GM12872 (cell line): ENCODE data around the gene HSFX4.

Experiments
- TF ChIP-seq, protein P1 (sequence below): IDR thresholded peaks from 3 replicates; pipeline ENCODE4 v1.5.1; 2011; ENCODE audit warnings: low read depth, mild to moderate bottlenecking, low read length, moderate library complexity; ENCODE audit not compliant: insufficient read depth

HSFX4 gene

DNA sequence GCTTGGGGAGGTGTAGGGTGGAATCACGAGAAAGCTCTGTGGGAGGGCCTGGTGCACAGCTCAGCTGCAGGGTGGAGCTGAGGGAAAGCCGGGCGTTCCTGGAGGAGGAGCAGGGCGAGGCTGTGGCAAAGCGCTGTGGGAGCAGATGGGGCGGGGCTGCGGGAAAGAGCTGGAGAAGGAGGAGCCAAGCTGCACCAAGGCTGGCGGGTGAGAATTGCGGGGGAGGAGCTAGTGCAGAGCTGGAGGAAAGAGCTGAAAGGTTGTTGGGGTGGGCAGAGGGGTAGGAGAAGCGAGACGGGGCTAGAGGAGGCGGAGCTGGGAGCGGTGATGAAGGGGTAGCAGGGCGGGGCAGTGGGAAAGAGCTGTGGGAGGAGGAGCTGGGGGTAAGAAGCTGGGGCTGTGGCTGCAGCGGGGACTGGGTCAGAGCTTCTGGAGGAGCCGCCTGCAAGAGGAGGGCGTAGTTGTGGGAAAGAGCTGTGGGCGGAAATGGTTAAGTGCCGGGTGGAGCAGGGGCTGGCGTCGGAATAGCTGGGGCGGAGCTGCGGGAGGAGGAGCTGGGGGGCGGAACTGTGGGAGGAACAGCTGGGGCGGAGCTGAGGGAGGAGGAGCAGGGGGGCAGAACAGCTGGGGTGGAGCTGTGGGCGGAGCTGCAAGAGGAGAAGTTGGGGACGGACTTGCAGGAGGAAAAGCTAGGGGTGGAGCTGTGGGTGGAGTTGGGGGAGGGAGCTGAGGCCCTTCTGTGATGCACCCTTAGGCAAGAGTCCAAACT, 10.7 kb downstream of the HSFX4 start:
- TF ChIP-seq, protein P1, sequence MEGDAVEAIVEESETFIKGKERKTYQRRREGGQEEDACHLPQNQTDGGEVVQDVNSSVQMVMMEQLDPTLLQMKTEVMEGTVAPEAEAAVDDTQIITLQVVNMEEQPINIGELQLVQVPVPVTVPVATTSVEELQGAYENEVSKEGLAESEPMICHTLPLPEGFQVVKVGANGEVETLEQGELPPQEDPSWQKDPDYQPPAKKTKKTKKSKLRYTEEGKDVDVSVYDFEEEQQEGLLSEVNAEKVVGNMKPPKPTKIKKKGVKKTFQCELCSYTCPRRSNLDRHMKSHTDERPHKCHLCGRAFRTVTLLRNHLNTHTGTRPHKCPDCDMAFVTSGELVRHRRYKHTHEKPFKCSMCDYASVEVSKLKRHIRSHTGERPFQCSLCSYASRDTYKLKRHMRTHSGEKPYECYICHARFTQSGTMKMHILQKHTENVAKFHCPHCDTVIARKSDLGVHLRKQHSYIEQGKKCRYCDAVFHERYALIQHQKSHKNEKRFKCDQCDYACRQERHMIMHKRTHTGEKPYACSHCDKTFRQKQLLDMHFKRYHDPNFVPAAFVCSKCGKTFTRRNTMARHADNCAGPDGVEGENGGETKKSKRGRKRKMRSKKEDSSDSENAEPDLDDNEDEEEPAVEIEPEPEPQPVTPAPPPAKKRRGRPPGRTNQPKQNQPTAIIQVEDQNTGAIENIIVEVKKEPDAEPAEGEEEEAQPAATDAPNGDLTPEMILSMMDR, result no peak

DNA sequence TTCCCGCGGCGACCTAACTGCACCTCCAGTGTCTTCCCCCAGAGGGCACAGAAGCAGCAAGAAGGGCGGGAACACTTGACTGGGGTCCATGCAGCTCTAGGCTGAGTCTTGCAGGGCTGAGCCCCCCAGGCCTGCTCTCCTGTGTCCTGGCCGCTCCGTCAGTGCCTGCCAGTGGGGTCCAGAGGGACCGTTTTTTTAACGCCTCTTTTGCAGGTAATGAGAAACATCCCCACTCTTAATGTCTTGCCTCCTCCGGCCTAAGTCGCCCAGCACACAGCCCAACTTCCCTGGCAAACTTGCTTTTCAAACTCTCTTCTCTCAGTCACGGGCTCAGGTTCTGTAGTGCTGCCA, 11.3 kb downstream of the HSFX4 start:
- TF ChIP-seq, protein P1, result peak; percentile 63

DNA sequence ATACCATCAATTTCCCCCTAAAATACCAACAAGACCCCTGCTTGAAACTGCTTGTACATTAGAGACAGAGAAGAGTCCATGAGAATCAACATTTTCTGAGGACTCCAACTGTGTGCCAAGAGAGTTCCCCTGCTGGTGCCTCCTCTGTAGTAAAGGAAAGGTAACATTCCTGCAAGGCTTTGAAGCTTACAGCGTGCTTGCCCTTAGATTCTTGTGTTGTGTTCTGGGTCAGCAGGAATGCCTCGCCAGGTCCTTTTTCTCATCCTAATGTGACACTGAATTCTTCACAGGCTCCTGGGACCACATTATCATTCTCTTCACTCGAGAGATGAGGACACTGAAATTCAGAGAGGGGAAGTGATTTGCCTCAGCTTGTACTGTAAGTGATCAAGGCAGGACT, 18.6 kb downstream of the HSFX4 start:
- TF ChIP-seq, protein P1, result no peak

DNA sequence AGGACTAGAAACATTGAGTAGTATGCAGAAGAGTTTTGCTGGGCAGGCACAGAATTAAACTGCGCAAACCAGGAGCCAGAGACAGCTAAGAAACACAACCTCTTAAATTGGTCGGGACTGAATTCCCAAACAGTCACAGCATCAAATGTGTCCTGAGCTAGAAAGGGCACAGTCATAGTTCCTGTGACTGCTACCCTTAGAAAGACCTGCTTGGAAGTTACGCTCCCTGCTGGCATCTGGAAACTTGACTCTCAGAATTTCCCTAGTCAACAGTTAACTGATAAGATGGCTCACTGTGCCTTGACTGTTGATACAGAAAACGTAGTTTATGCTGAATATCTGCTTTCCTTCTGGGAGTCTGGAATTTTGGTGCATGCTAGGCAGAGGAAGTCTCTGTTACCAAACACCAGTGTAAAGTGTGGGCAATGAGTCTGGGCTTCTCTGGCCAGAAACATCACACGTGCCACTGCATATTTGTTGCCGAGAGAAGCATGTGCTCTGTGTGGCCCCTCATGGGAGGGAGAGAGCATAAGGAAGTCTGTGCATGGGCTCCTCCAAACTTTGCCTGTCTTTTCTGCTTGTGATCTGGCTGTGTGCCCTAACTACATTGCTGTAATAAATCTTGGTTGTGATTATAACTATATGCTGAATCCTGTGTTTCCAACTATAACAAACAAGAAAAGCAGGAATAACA, 20.5 kb downstream of the HSFX4 start:
- TF ChIP-seq, protein P1, result no peak

DNA sequence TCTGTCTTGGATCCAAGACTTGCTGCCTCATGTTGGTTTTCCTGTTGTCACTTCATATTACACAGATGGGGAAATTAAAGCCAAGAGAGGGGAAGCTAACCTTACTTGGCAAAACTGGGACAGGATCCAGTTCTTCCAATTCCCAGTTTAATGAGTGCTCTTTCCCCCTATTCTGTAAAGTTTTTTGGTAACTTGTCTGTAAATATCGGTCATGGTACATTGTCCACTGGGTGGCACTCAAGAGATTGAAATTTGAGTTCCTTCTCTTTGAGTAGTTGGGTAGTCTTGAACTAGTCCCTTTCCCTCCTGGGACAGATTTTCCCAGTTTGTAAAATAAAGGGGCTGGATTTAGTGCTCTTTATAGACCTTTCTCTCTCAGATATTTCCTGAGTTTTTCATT, 21.3 kb downstream of the HSFX4 start:
- TF ChIP-seq, protein P1, result peak; percentile 32; the same call in 1 of the 3 replicates

DNA sequence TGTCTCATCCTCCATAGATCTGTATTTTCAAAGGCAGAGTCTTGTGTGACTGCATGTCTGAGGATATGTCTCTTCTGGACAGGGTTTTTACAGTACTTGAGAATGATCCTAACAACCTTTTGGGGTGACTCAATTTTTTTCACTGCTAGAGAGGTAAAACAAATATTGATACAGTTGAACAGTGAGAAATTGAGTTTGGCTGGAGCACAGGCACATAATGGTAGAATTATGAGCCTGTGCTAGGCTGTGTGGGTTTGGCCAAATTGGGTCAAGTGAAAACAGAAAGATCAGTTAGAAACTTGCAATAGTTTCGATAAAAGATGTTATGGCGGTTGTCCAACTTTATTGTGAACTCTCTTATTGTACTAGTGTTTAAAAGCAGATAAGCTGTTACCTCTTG, 32.2 kb downstream of the HSFX4 start:
- TF ChIP-seq, protein P1, result no peak

DNA sequence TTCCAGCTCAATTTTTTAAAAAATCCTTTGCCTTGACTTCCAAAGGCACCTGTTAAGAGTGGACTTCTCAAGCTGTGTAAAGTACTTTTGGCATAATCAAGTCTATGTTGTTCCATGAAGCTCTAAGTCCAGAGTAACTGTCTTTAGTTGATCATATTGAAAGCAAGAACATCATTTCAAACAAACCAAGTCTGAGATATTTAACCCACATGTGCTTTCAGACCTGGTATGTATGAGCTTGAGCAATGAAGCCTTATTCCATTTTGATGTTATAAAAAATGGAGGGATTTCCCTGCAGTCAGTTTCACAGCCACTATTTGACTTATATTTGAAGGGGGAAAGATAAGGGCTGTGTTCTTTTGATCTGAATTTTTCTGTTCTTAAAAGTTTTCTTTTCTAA, 32.6 kb downstream of the HSFX4 start:
- TF ChIP-seq, protein P1, result no peak
